AG04449 (cell line): ENCODE data around the gene RIOK3.

Experiments used
- CTCF ChIA-PET: fragments of 350-600 bp; formaldehyde crosslinking; extraction: SDS; loops from one replicate; lab custom pipeline; 2021; ENCODE audit warnings: antibody characterized with exemption; lab: Yijun Ruan, JAX
- POLR2A ChIA-PET: fragments of 400-600, 350-600 bp; formaldehyde crosslinking; extraction: SDS; loops from one replicate; lab custom pipeline; 2020; ENCODE audit warnings: antibody characterized with exemption, inconsistent platforms; lab: Yijun Ruan, JAX
- DNase-seq: peaks from one replicate; pipeline ENCODE4 v3.0.0-alpha.2; 2010; ENCODE audit warnings: low read depth, low spot score
- H3K4me3 ChIP-seq: 2 replicates; pipeline ENCODE4 v1.5.1; 2011; ENCODE audit warnings: low read depth, mild to moderate bottlenecking, control low read depth, low read length
- TF ChIP-seq, protein P1 (sequence below): IDR thresholded peaks from one replicate; pipeline ENCODE4 v1.5.1; 2011; ENCODE audit warnings: mild to moderate bottlenecking, moderate library complexity, low read length, control low read depth, inconsistent platforms; ENCODE audit not compliant: insufficient read depth; ENCODE audit errors: missing control alignments

Gene RIOK3

DNA sequence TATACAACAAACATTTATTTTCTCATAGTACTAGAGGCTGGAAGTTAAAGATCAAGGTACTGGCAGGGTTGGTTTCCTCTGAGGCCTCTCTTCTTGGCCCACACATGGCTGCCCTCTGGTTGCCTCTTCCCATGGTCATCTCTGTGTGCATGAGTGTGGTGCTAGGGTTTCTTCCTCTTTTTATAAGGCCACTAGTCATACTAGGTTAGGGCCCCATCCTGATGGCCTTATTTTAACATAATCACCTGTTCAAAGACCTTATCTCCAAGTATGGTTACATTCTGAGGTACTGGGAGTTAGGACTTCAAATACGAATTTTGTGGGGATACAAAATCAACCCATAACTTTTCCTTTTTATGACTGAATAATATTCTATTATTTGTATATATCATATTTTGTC, 4.8 kb upstream of the RIOK3 start:
- TF ChIP-seq, protein P1, sequence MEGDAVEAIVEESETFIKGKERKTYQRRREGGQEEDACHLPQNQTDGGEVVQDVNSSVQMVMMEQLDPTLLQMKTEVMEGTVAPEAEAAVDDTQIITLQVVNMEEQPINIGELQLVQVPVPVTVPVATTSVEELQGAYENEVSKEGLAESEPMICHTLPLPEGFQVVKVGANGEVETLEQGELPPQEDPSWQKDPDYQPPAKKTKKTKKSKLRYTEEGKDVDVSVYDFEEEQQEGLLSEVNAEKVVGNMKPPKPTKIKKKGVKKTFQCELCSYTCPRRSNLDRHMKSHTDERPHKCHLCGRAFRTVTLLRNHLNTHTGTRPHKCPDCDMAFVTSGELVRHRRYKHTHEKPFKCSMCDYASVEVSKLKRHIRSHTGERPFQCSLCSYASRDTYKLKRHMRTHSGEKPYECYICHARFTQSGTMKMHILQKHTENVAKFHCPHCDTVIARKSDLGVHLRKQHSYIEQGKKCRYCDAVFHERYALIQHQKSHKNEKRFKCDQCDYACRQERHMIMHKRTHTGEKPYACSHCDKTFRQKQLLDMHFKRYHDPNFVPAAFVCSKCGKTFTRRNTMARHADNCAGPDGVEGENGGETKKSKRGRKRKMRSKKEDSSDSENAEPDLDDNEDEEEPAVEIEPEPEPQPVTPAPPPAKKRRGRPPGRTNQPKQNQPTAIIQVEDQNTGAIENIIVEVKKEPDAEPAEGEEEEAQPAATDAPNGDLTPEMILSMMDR, result no peak
- no peak overlapping the region for H3K4me3 ChIP-seq

DNA sequence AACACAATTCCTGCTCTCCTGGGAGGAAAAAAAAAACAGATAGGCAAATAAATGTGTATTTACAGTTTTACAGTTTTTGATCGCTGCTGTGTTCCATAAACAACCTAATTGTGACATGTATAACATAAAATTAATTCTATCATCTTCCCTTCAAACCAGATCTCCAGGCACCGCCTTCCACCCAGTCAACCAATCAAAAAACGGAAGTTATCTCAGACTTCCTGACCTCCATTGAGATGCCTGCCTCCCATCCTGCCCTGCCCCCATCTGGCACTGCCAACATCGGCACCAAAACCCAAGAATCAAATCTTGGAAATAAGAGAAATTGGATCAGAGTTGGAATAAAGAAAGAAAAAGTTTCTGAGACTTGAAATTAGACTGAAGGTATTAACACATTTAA, 3.1 kb upstream of the RIOK3 start:
- POLR2A ChIA-PET, result no interaction called here

More for the DNA sequence above, 4.8 kb upstream of the RIOK3 start:
- no peak for DNase-seq
- ChIA-PET POLR2A (no interaction called here), CTCF (no interaction called here)

DNA sequence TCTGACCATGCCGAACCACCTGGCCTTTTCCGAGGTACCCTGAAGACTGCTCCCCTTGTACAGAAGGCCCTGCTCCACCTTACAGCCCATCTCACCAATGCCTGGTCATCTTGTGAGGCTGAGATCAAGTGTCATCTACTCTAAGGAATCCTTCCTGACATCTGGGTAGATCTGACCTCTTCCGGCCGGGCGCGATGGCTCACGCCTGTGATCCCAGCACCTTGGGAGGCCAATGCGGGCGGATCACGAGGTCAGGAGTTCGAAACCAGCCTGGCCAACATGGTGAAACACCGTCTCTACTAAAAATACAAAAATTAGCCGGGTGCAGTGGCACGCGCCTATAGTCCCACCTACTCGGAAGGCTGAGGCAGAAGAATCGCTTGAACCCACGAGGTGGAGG, 2.1 kb upstream of the RIOK3 start:
- ChIA-PET CTCF (no interaction called here), POLR2A (no interaction called here)
- TF ChIP-seq, protein P1, result no peak
- DNase-seq, result no peak
- no peak overlapping the region for H3K4me3 ChIP-seq

More for the DNA sequence above, 3.1 kb upstream of the RIOK3 start:
- CTCF ChIA-PET, result interaction anchor here (0.9 kb wide), 1 partner anchor 61 kb away, joined by 4 read pairs; no protein-coding TSS in a partner anchor
- no peak for DNase-seq
- H3K4me3 ChIP-seq, result no peak overlapping the region
- TF ChIP-seq, protein P1, result no peak

DNA sequence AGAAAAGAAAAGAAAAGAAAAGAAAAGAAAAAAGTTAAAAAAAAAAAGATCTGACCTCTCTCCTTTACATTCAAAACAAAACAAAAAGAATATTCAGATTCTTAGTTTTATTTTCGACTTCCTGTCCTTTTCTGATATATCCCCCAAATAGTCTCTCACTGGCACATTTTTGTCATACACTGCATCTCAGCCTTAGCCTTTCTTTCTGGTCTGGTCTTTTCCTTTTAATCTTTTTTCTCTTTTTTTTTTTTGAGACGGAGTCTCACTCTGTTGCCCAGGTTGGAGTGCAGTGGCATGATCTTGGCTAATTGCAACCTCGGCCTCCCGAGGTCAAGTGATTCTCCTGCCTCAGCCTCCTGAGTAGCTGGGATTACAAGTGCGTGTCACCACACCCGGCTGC, 1.6 kb upstream of the RIOK3 start:
- H3K4me3 ChIP-seq, result no peak overlapping the region
- POLR2A ChIA-PET, result no interaction called here
- DNase-seq, result no peak
- TF ChIP-seq, protein P1, result no peak
- CTCF ChIA-PET, result no interaction called here

DNA sequence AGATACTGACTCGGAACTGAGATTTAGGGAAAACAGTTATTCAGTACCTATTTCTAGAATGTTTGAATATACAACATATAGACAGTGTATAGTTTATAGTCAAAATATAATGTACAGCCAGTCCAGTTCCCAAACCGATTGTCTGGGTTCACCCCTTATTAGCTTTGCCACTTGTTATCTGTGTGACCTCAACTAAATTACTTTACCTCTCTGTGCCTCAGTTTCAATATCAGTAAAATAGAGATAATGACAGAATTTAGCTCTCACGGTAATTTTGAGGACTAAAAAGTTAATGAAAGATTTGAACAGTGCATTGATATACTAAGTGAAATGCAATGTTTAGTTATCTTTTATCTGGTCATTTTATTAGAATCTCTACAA, 750 bp upstream of the RIOK3 start:
- TF ChIP-seq, protein P1, result no peak
- CTCF ChIA-PET, result interaction anchor here (1.1 to 2.2 kb wide), 2 partner anchors 64 to 251 kb away, joined by 3 to 10 read pairs; no protein-coding TSS in a partner anchor
- no peak for DNase-seq
- POLR2A ChIA-PET, result interaction anchor here (0.6 to 1.6 kb wide), 2 partner anchors 10 kb away, joined by 3 to 5 read pairs; no protein-coding TSS in a partner anchor
- peak overlapping the region; percentile 100 for H3K4me3 ChIP-seq

DNA sequence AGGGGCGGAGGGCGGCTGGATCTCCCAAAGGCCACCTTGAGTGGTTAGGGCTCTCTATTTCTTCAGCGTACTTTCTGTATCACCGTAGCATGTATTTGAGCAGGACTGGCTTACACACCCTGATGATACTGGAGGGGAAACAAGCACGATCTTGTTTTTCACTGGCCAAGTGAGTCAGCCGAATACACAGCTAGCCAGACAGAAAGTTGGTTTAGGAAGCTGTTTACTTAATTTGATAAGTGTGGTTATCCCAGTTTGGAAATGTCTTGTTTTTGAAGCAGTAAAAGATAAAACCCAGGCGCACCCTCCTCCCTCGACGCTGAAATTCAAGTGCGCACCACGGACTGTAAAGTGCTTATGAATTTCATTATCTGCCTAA, 582 bp downstream of the RIOK3 start:
- ChIA-PET POLR2A (interaction anchor here (1.6 kb wide), 1 partner anchor 8 kb away, joined by 5 read pairs; no protein-coding TSS in a partner anchor), CTCF (interaction anchor here (0.8 to 2.2 kb wide), 4 partner anchors 11 to 640 kb away, joined by 3 to 10 read pairs (median 4); no protein-coding TSS in a partner anchor)

More for the DNA sequence above, 582 bp downstream of the RIOK3 start:
- DNase-seq, result no peak
- TF ChIP-seq, protein P1, result no peak
- H3K4me3 ChIP-seq, result peak overlapping the region; percentile 100
